Thymus (tissue), 11 donors: ENCODE measurements around the gene PXN. TPM values are rescaled to one million over a fixed set of nuclear protein-coding genes. Genes with fewer than 3 reads are reported as not detected.
"Not testable (repeated sequence)": the region's sequence is repeated elsewhere in the genome, so short reads cannot be mapped to it uniquely, and the experiment has no call there.

ENCODE experiments used
- DNase-seq, 9 donors: peaks; one replicate each; pipeline ENCODE4 v3.0.0-alpha.2; 2013; ENCODE audit warnings: low spot score in 9 of 9, low read depth in 6 of 9, missing footprints in 1 of 9
- H3K27ac ChIP-seq, 2 donors: one replicate each; pipeline ENCODE4 v1.5.1; 2013; ENCODE audit warnings: control low read depth in 1 of 2, low read depth in 1 of 2, low read length in 1 of 2, mild to moderate bottlenecking in 1 of 2, moderate library complexity in 1 of 2
- H3K27me3 ChIP-seq, 2 donors: one replicate each; pipeline ENCODE4 v1.5.1; 2013; ENCODE audit warnings: low read length in 1 of 2; ENCODE audit not compliant: control insufficient read depth in 2 of 2, insufficient read depth in 1 of 2
- H3K36me3 ChIP-seq, 2 donors: one replicate each; pipeline ENCODE4 v1.5.1; 2013; ENCODE audit warnings: low read length in 1 of 2, mild to moderate bottlenecking in 1 of 2, moderate library complexity in 1 of 2; ENCODE audit not compliant: control insufficient read depth in 2 of 2, insufficient read depth in 2 of 2
- H3K4me1 ChIP-seq, 2 donors: one replicate each; pipeline ENCODE4 v1.5.1; 2013; ENCODE audit warnings: low read length in 2 of 2; ENCODE audit not compliant: control insufficient read depth in 2 of 2, insufficient read depth in 2 of 2
- H3K4me3 ChIP-seq, 2 donors: one replicate each; pipeline ENCODE4 v1.5.1; 2013; ENCODE audit warnings: low read length in 2 of 2, control low read depth in 1 of 2, mild to moderate bottlenecking in 1 of 2
- H3K9me3 ChIP-seq, 2 donors: one replicate each; pipeline ENCODE4 v1.5.1; 2013; ENCODE audit warnings: low read length in 1 of 2, mild to moderate bottlenecking in 1 of 2; ENCODE audit not compliant: control insufficient read depth in 2 of 2, insufficient read depth in 1 of 2
- WGBS: extraction: QIAGEN DNeasy Blood & Tissue Kit; methylation state at CpG from one replicate; pipeline ENCODE4 v1.1.7; 2013; 5-methylcytosine and 5-hydroxymethylcytosine counted together
- polyA plus RNA-seq: library from polyadenylated mRNA; stranded (reverse); fragments of 200-250 nt; gene quantifications from one replicate; pipeline ENCODE4 v1.2.3, GENCODE V29; 2013
- total RNA-seq: library from RNA; stranded (reverse); fragments of 120-200 nt; gene quantifications from one replicate; pipeline ENCODE4 v1.2.4, GENCODE V29; 2013
- donor health status: healthy.

PXN gene
- total and polyA plus RNA-seq, 2 donors = 7.2 to 112 TPM

- no peak overlapping the region for H3K27ac ChIP-seq
- no peaks in the 10 kb centered on the region for H3K27me3 ChIP-seq
- no peaks in the 10 kb centered on the region for H3K4me1 ChIP-seq
- H3K36me3 ChIP-seq = peaks cover 33 to 39% of the 10 kb centered on the region in 2 donors
- H3K4me3 ChIP-seq = no peak overlapping the region
- no peak for DNase-seq
- no peaks in the 10 kb centered on the region for H3K9me3 ChIP-seq
- WGBS = 99% methylated on average over 15 of the region's 15 CpGs
Measured at GRCh38 chr12:120215357-120215735, 50.2 kb downstream of the PXN start.

- H3K4me3 ChIP-seq = no peak overlapping the region
- 97% methylated on average over 34 of the region's 34 CpGs for WGBS
- H3K9me3 ChIP-seq = no peaks in the 10 kb centered on the region
- no peaks in the 10 kb centered on the region for H3K27me3 ChIP-seq
- H3K27ac ChIP-seq = no peak overlapping the region
- DNase-seq = no peak
- H3K36me3 ChIP-seq = peaks cover 38 to 39% of the 10 kb centered on the region in 2 donors
- H3K4me1 ChIP-seq = no peaks in the 10 kb centered on the region
Measured at GRCh38 chr12:120214626-120215356, 50.7 kb downstream of the PXN start.

- DNase-seq = no peak
- Histone ChIP-seq H3K9me3 (no peaks in the 10 kb centered on the region), H3K27ac (no peak overlapping the region), H3K4me3 (no peak overlapping the region), H3K36me3 (peaks cover 34 to 38% of the 10 kb centered on the region in 2 donors), H3K4me1 (no peaks in the 10 kb centered on the region), H3K27me3 (no peaks in the 10 kb centered on the region)
- 98% methylated on average over 20 of the region's 20 CpGs for WGBS
Measured at GRCh38 chr12:120213758-120214157, 51.8 kb downstream of the PXN start.

GRCh38 chr12:120213182-120213581 lies 52.3 kb downstream of the PXN start:
- not testable (repeated sequence) for H3K27me3 ChIP-seq
- 98% methylated on average over 5 of the region's 5 CpGs for WGBS
- peaks cover 32 to 38% of the 10 kb centered on the region in 2 donors for H3K36me3 ChIP-seq

GRCh38 chr12:120212301-120212700 lies 53.2 kb downstream of the PXN start:
- Histone ChIP-seq H3K27ac (no peak overlapping the region), H3K9me3 (no peaks in the 10 kb centered on the region), H3K4me3 (no peak overlapping the region), H3K27me3 (no peaks in the 10 kb centered on the region), H3K36me3 (peaks cover 36 to 43% of the 10 kb centered on the region in 2 donors), H3K4me1 (no peaks in the 10 kb centered on the region)
- 98% methylated on average over 24 of the region's 24 CpGs for WGBS
- DNase-seq = no peak

More at GRCh38 chr12:120213182-120213581, 52.3 kb downstream of the PXN start:
- not testable (repeated sequence) for H3K4me1 ChIP-seq, H3K27ac ChIP-seq, H3K9me3 ChIP-seq, DNase-seq, H3K4me3 ChIP-seq

- Histone ChIP-seq H3K4me3 (no peak overlapping the region), H3K9me3 (no peaks in the 10 kb centered on the region), H3K27me3 (no peaks in the 10 kb centered on the region), H3K36me3 (peaks cover 39 to 46% of the 10 kb centered on the region in 2 donors), H3K27ac (no peak overlapping the region), H3K4me1 (no peaks in the 10 kb centered on the region)
- DNase-seq = no peak
- WGBS = 97% methylated on average over 9 of the region's 9 CpGs
Measured at GRCh38 chr12:120211904-120212283, 53.6 kb downstream of the PXN start.

- no peaks in the 10 kb centered on the region for H3K9me3 ChIP-seq
- no peak for DNase-seq
- H3K4me3 ChIP-seq = no peak overlapping the region
- H3K36me3 ChIP-seq = peaks cover 39 to 46% of the 10 kb centered on the region in 2 donors
- no peaks in the 10 kb centered on the region for H3K27me3 ChIP-seq
- peak overlapping the region in 1 of 2 donors; percentile 8 for H3K27ac ChIP-seq
- WGBS = 97% methylated on average over 12 of the region's 12 CpGs
- no peaks in the 10 kb centered on the region for H3K4me1 ChIP-seq
Measured at GRCh38 chr12:120211243-120211903, 54.2 kb downstream of the PXN start.

GRCh38 chr12:120209851-120210250 lies 55.7 kb downstream of the PXN start:
- H3K36me3 ChIP-seq = peaks cover 35 to 46% of the 10 kb centered on the region in 2 donors
- no peak for DNase-seq
- WGBS = 95% methylated on average over 13 of the region's 13 CpGs
- no peaks in the 10 kb centered on the region for H3K9me3 ChIP-seq
- peak overlapping the region; percentile 37 to 52 for H3K27ac ChIP-seq
- no peak overlapping the region for H3K4me3 ChIP-seq
- no peaks in the 10 kb centered on the region for H3K4me1 ChIP-seq
- H3K27me3 ChIP-seq = no peaks in the 10 kb centered on the region

- Histone ChIP-seq H3K27me3 (no peaks in the 10 kb centered on the region), H3K4me3 (no peak overlapping the region), H3K36me3 (peaks cover 23 to 31% of the 10 kb centered on the region in 2 donors), H3K27ac (no peak overlapping the region), H3K9me3 (no peaks in the 10 kb centered on the region), H3K4me1 (peaks cover 0 to 2% of the 10 kb centered on the region in 2 donors)
- WGBS = over 99% methylated on average over 13 of the region's 13 CpGs
- no peak for DNase-seq
Measured at GRCh38 chr12:120207227-120207626, 58.3 kb downstream of the PXN start.
